GM19099 (cell line): ENCODE data around the gene ZNF284.
A peak's percentile ranks its signal among the peaks of the same experiment; 100 is the strongest.

Experiments
- POLR2A ChIP-seq: IDR thresholded peaks from 3 replicates; pipeline ENCODE4 v1.6.1; 2011; ENCODE audit warnings: low read depth; ENCODE audit not compliant: insufficient read length; ENCODE audit errors: extremely low read depth

The ZNF284 gene

DNA sequence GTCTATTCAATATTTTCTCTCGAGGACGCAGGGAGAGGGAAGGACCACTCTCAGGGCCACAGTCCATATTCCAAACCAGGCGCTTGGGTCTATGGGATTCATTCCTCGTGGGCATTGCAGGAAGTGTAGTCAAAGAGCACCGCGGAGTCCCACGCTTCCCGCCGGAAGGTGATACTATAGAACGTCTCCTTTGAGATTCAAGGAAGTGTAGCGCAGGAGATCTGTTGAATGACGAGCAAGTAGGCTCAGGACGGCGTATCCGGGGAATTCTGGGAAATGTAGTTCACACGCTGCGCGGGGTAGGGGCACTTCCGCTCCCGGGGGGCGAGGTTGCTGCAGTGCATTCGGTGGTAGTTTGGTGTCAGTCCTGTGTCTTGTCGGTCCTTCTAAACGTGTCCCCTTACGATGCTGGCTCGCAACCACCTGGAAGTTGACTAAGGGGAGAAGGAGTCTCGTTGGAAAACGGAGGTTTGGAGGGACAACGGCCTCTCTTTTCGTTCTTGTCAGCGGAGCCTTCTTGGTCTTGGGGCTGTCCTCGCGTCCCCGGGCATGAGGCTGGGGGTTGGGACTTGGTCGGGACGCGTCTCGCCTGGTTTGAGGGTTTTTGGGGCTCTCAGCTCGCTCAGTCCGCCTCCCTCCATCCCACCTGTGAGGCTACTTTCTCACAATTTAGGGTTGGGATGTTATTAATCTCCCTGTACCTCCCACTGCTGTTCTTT lies at the start of gene ZNF284:
TSS of gene ZNF284 (plus strand) at position 336 of the 719 bp plus-strand sequence. CDS start 4,231 bp downstream, outside the sequence.
- peak; percentile 71 for TF ChIP-seq POLR2A

DNA sequence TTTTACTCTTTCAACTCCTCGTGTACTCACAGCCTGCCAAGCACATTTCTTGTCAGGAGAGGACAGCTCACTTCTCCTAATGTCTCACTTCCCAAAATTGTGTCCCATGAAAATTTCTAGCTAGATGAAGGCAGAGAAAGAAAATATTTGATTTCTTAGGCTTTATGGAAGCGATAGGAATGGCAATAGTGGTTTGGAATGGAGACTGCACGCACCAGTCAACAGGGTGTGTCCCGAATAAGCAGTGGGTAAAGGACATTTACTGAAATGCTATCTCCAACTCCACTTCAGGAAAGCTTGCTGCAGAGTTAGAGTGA lies 47.1 kb upstream of the ZNF284 start:
- no peak for TF ChIP-seq POLR2A

DNA sequence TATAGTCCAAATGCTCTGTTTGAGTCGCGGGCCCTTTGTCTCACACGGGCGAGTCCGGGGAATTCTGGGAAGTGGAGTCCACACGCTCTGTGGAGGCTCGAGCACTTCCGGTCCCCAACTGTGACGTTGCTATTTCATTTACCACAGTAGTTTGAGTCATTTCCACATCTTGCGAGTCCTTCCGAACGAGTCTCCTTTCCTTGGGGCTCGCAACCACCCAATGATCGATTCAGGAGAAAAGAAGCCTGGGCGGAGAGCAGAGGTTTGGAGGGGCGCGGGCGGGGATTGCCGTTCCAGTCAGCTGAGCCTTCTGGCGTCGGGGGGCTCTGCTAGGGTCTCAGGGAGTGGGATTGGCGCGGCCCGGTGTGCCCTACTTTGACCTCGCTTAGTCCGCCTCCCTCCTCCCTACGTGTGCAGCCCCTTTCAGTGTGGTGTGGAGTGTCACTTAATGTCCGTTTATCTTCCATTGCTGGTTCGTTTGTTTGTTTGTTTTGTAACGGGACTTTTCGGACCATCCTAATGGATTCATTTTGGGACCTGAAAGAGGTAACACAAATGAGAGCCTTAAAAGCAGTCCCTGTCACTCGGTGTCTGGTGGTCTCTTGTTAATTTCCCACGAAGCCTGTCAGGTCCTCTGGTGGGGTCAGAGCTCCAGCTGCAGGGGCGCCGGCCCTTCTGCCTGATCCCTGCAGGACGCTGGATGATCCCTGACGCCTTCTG lies 46.6 kb upstream of the ZNF284 start, which contains the start of gene ZNF222:
TSS of gene ZNF222 (plus strand) at position 163 of the 720 bp plus-strand sequence. CDS start at position 221, 58 bp downstream.
- peak; percentile 60 for TF ChIP-seq POLR2A

DNA sequence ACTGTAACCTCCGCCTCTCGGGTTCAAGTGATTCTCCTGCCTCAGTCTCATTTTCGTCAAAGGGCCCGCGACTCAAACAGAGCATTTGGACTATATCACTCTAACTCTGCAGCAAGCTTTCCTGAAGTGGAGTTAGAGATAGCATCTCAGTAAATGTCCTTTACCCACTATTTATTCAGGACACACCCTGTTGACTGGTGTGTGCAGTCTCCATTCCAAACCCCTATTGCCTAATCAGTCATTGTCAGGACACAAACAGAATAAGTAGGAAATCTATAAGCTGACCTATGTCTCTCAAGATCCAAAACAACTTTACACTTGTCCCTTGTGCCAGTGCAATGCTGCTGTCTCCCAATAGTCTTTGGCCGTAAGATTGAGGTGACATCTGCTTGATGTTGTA lies 45.3 kb upstream of the ZNF284 start:
- no peak for TF ChIP-seq POLR2A

DNA sequence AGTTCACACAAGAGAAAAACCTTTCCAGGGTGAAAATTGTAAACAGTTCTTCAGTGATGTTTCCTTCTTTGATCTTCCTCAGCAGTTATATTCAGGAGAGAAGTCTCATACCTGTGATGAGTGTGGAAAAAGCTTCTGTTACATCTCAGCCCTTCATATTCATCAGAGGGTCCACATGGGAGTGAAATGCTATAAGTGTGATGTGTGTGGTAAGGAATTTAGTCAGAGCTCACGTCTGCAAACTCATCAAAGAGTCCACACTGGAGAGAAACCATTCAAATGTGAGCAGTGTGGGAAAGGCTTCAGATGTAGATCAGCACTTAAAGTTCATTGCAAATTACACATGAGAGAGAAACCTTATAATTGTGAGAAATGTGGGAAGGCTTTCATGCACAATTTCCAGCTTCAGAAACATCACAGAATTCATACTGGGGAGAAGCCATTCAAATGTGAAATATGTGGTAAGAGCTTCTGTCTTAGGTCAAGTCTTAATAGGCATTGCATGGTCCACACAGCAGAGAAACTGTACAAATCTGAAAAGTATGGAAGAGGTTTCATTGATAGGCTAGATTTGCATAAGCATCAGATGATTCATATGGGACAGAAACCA lies 39.9 kb upstream of the ZNF284 start:
- no peak for TF ChIP-seq POLR2A

DNA sequence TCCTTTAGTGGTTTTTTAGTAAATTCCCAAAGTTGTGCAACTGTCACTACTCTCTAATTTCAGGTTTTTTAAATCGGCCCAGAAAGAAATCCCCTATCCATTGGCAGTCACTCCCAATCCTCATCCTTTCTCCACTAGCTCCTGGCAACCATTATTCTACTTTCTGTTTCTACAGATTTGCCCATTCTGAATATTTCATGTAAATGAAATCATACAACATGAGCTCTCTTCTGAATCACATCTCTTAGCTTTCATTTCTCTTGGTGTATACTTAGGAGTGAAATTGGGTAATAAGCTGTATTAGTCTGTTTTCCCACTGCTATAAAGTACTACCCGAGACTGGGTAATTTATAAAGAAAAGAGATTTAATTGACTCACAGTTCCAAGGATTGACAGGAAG lies 29.8 kb upstream of the ZNF284 start:
- TF ChIP-seq POLR2A, result no peak

DNA sequence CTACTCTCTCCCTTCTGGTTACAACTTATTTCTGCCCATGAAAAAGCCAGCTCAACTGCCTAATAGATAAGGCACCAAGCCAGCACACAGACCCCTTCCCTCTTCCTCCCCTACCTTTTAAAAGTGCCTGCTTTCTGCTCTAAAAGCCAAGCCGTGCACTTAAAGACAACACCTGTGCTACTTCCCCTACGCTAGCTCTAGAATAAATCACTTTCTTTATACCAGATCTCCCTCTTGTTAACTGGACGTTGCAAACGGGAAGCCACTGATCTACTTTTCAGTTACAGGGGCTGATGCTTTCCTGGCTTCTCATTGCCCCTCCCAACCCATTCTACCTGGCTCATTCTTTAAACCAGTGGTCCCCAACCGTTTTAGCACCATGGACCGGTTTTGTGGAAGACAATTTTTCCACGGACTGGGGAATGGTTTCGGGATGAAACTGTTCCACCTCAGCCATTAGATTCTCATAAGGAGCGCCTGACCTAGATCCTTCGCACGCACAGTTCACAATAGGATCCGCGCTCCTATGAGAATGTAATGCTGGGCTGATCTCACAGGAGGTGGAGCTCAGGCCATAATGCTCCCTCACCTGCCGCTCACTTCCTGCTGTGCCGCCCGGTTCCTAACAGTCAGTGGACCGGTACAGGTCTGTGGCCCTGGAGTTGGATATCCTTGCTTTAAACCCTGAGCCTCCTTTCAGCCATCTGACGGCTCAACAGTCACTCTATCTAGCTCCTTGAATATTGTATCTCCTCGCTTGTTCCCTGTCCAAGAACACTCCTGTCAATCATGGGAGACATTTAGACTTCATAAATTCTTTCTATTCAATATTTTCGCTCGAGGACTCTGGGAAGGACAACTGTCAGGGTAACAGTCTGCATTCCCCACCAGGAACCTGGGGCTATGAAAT lies 21.0 kb upstream of the ZNF284 start:
- TF ChIP-seq POLR2A, result no peak

DNA sequence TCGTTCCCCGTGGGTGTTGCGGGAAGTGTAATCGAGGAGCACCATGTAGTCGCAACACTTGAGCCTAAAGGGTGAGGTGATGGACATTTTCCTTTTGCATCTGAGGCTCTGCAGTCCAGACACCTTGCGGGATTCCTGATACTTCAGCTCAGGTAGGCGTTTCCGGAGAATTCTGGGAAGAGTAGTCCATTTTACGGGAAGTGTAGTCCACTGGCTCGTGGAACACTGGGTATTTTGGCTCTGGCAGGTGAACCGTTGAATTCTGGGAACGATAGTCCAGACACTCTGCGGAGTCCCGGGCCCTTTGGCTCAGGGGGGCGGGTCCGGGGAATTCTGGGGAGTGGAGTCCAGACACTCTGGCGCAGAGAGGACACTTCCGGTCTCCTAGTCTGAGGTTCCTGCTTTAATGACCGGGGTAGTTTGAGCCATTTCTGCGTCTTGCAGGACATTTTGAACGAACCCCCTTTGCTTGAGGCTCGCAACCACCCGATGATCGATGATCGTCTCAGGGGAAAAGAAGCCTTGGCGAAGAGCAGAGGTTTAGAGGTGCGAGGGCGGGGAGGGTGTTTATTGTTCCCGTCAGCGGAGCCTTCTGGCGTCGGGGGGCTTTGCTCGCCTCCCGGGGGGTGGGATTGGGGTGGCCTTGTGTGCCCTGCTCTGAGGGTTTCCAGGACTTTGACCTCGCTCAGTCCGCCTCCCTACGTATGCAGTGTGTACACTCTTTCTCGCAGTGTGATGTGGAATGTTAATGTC lies 20.1 kb upstream of the ZNF284 start, which contains the start of gene ZNF223:
TSS of gene ZNF223 (plus strand) at position 387 of the 753 bp plus-strand sequence. CDS start 3,141 bp downstream, outside the sequence.
- TF ChIP-seq POLR2A, result peak; percentile 47

DNA sequence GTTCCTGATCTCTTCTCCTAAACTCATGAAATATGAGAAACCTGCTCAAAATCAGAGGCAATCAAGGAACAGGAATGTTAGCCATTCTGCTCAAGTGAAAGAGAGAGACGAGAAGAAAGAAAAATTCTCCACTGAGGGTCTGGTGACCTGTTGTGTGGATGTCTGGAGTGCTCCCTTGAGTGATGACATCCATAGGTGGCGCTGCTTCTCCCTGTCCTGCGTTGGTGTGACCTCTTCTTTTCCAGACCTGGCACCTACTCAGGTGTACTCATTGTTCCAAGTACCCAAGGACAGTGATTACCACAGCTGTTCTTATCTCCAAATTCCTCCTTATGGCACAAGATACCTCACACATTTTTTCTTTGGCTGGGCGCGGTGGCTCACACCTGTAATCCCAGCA lies 16.1 kb upstream of the ZNF284 start:
- no peak for TF ChIP-seq POLR2A

DNA sequence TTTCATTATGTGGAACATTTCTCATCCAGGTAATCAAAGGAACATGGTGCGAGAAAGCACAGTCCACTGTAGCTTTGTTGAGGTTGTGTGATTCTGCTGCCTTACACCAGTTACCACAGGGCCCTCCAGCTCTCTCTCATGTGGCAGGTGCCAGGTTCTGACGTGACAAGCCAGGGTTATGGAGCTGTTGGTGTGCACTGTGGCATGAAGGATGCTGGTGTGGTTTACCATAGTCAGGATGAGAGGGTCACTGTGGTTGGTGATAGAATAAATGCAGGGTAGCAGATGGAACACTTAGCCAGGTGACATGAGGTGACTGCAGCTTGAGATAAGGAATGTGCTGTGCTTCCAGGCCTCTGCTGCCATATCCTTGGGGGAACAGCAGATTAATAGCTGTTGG lies 12.7 kb upstream of the ZNF284 start:
- no peak for TF ChIP-seq POLR2A

DNA sequence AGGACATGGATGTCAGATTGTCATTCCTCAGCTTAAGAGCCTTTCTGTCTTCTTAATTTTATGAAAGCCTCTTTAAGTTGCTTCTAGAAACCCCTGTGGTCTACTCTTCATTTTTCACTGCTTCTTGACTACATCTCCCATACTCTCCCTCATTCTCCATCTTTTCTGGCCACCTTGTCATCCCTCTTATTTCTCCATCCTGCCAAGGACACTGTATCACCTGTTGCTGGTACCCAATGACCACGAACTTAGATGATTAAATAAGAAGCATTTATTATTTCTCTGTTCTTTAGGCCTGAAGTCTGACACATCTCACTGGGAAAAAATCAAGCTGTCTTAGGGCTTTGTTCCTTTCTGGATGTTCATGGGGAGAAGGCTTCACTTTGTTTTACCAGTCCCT lies 10.9 kb upstream of the ZNF284 start:
- no peak for TF ChIP-seq POLR2A

DNA sequence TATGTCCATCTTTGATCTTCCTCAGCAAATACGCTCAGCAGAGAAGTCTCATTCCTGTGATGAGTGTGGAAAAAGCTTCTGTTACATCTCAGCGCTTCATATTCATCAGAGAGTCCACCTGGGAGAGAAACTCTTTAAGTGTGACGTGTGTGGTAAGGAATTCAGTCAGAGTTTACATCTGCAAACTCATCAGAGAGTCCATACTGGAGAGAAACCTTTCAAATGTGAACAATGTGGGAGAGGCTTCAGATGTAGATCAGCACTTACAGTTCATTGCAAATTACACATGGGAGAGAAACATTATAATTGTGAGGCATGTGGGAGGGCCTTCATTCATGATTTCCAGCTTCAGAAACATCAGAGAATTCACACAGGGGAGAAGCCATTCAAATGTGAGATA lies 5.7 kb upstream of the ZNF284 start:
- TF ChIP-seq POLR2A, result no peak

DNA sequence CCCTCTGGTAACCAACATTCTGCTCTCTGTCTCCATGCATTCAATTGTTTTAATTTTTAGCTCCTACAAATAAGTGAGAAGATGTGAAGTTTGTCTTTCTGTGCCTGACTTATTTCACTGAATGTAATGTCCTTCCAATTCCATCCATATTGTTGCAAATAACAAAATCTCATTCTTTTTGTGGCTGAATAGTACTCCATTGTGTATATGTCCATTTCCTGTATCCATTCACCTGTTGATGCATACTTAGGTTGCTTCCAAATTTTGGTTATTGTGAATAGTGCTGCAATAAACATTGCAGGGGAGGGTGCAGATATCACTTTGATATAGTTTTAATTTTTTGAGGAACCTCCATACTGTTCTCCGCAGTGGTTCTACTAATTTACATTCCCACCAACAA lies 2.5 kb upstream of the ZNF284 start:
- TF ChIP-seq POLR2A, result no peak
